Endodermal cell (in vitro differentiated cells): ENCODE data around the gene NEURL3. TPM values are rescaled to one million over a fixed set of nuclear protein-coding genes. Genes with fewer than 3 reads are reported as not detected.

Source experiments
- DNase-seq: peaks from one replicate; pipeline ENCODE4 v3.0.0-alpha.2; 2017
- H3K27ac ChIP-seq: 2 replicates; pipeline ENCODE4 v1.5.1; 2013; ENCODE audit warnings: mild to moderate bottlenecking, low read depth, low read length, moderate library complexity
- H3K27me3 ChIP-seq: 2 replicates; pipeline ENCODE4 v1.6.1; 2013; ENCODE audit warnings: mild to moderate bottlenecking, low read length, moderate library complexity; ENCODE audit not compliant: insufficient read depth, control insufficient read depth, poor library complexity, severe bottlenecking
- H3K36me3 ChIP-seq: 2 replicates; pipeline ENCODE4 v1.7.0; 2013; ENCODE audit warnings: mild to moderate bottlenecking, low read length, moderate library complexity; ENCODE audit not compliant: control insufficient read depth, insufficient read depth
- H3K4me1 ChIP-seq: one replicate; pipeline ENCODE4 v1.7.0; 2013; ENCODE audit warnings: low read length; ENCODE audit not compliant: control insufficient read depth, insufficient read depth
- H3K4me3 ChIP-seq: 2 replicates; pipeline ENCODE4 v1.5.1; 2013; ENCODE audit warnings: mild to moderate bottlenecking, low read length, moderate library complexity
- H3K9ac ChIP-seq: 2 replicates; pipeline ENCODE4 v1.6.1; 2013; ENCODE audit warnings: mild to moderate bottlenecking, low read length, moderate library complexity; ENCODE audit not compliant: poor library complexity, severe bottlenecking; ENCODE audit errors: extremely low read depth
- H3K9me3 ChIP-seq: 2 replicates; pipeline ENCODE4 v1.6.1; 2013; ENCODE audit warnings: mild to moderate bottlenecking, low read length, moderate library complexity; ENCODE audit not compliant: control insufficient read depth
- H3K27ac Mint-ChIP-seq: 2 replicates; pipeline ENCODE4 v1.8.0; 2020; ENCODE audit warnings: mixed read lengths
- H3K27me3 Mint-ChIP-seq: 2 replicates; pipeline ENCODE4 v1.8.0; 2021; ENCODE audit warnings: mild to moderate bottlenecking, mixed read lengths; ENCODE audit not compliant: insufficient read depth
- H3K36me3 Mint-ChIP-seq: 2 replicates; pipeline ENCODE4 v1.8.0; 2020; ENCODE audit warnings: low read depth, mixed read lengths
- H3K4me1 Mint-ChIP-seq: 2 replicates; pipeline ENCODE4 v1.8.0; 2020; ENCODE audit warnings: mixed read lengths
- H3K4me3 Mint-ChIP-seq: 2 replicates; pipeline ENCODE4 v1.8.0; 2020; ENCODE audit warnings: mild to moderate bottlenecking, moderate library complexity, mixed read lengths
- H3K9me3 Mint-ChIP-seq: 2 replicates; pipeline ENCODE4 v1.8.0; 2020; ENCODE audit warnings: mild to moderate bottlenecking, mixed read lengths
- WGBS, 2 experiments: methylation state at CpG; one replicate each; pipeline versions ENCODE4 v1.1.5 to v1.1.7; 2013; ENCODE audit warnings: missing lambda C conversion rate in 2 of 2, mixed read lengths in 1 of 2; ENCODE audit not compliant: insufficient coverage in 1 of 2, insufficient read length in 1 of 2; 5-methylcytosine and 5-hydroxymethylcytosine counted together
- total RNA-seq, 2 donors: library from RNA; stranded (reverse); fragmentation: NEBNext Ultra II Directional in 1 of 2; extraction: Animal tissue kit (Norgen Biotek cat#: 25700) in 1 of 2; gene quantifications; 2 replicates in 1 of 2; 3 replicates in 1 of 2; pipeline ENCODE4 v1.2.1, GENCODE V29; 2021
- TF ChIP-seq, protein P1 (sequence below): fragments of 200-600 bp; sonication (generic); conservative IDR thresholded peaks from 2 replicates; pipeline ENCODE4 v1.5.0; 2021; ENCODE audit warnings: antibody characterized with exemption, mild to moderate bottlenecking

The NEURL3 gene
- total RNA-seq, 2 donors from 2014 or later = not detected

DNA sequence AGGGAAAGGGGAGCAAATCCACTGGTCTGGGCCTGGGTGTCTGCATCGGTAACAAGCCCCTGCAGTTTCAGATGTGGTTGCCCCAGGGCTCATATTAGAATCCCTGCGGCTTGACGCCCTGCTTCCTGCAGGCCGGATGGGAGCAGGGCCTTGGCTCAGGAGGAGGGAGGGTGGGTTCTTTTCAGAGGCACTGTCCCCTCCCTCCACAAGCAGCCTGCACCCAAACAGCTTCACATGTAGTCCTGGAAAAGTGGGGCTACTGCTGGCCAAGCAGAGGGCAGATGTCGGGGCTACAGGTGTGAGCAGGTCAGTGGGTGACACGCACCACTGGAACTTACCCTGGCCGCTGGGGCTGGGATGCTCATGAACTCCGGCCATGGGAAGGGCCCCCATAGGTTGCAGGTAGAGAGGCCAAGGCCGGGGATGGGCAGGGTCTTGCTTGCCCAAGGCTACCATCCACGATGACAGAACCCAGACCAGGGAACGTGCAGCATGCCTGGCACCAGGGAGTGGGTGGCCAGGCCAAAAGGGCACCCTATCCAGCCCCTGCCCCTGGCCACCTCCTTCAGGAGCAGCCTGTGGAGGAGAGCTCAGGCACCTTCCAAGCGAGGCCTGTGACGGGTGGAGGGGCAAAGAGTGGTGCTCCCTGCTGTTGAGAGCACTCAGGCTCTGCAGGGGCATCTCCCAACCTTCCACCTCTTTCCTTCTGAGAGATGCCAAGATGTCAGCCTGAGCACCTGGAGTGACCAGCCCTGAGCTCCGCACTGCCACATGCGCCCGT, 48.2 kb upstream of the NEURL3 start:
- Histone ChIP-seq H3K4me3 (no peak overlapping the region), H3K36me3 (no peaks in the 10 kb centered on the region), H3K4me1 (no peaks in the 10 kb centered on the region), H3K27me3 (no peaks in the 10 kb centered on the region), H3K9ac (no peak overlapping the region), H3K27ac (no peak overlapping the region), H3K9me3 (no peaks in the 10 kb centered on the region)
- H3K4me3 Mint-ChIP-seq = no peak overlapping the region
- H3K27ac Mint-ChIP-seq = no peak overlapping the region
- no peak for DNase-seq
- peaks cover 1% of the 10 kb centered on the region for H3K36me3 Mint-ChIP-seq
- peaks cover 6% of the 10 kb centered on the region for H3K4me1 Mint-ChIP-seq
- WGBS, 2 experiments = 92 to 95% methylated on average over 10 to 16 of the region's 16 CpGs
- H3K27me3 Mint-ChIP-seq = peaks cover 5% of the 10 kb centered on the region
- H3K9me3 Mint-ChIP-seq = no peaks in the 10 kb centered on the region
- TF ChIP-seq, protein P1, sequence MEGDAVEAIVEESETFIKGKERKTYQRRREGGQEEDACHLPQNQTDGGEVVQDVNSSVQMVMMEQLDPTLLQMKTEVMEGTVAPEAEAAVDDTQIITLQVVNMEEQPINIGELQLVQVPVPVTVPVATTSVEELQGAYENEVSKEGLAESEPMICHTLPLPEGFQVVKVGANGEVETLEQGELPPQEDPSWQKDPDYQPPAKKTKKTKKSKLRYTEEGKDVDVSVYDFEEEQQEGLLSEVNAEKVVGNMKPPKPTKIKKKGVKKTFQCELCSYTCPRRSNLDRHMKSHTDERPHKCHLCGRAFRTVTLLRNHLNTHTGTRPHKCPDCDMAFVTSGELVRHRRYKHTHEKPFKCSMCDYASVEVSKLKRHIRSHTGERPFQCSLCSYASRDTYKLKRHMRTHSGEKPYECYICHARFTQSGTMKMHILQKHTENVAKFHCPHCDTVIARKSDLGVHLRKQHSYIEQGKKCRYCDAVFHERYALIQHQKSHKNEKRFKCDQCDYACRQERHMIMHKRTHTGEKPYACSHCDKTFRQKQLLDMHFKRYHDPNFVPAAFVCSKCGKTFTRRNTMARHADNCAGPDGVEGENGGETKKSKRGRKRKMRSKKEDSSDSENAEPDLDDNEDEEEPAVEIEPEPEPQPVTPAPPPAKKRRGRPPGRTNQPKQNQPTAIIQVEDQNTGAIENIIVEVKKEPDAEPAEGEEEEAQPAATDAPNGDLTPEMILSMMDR = no peak

DNA sequence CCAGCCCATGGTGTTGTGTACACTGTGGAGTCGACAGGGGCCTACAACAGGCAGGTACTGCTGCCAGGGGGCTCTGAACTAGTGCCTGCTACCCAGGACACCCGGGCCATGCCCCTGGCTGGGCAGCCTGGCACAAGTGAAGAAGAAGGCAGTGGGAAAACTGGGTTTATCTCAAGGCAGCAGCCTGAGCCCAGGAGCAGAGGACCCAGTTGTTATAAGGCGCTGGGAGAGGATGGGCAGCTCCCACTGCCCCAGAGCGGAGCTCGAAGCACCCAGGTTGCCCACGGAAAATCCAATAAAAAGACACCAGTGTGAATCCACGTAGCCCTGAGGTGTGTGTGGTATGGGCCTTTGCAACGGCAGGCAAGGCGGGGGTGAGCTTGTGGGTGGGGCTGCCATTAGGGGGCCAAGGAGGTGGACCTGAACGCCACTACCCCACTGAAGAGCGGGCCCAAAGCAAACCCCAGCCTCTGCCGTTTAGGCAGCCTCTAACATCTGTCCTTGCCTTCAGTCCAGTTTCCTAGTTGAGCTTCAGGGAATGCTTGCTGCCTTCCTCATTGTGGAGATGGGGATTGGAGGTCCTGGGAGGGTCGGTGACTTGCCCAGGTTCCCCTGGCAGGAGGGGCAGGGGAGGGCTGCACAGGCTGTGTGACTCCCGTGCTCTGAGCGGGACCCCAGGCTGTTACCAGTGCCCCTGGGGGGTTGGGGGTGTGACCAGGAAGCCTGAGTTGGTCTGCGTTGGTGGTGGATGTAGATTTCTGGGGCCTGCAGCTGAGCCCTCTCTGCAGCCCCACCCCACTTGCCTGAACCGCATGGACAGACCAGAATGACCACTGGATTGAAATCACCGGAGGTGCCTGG, 47.4 kb upstream of the NEURL3 start:
- Histone ChIP-seq H3K4me3 (no peak overlapping the region), H3K36me3 (no peaks in the 10 kb centered on the region), H3K4me1 (no peaks in the 10 kb centered on the region), H3K9ac (no peak overlapping the region), H3K9me3 (no peaks in the 10 kb centered on the region), H3K27me3 (no peaks in the 10 kb centered on the region), H3K27ac (no peak overlapping the region)
- DNase-seq = no peak
- peaks cover 1% of the 10 kb centered on the region for H3K36me3 Mint-ChIP-seq
- H3K27ac Mint-ChIP-seq = no peak overlapping the region
- peaks cover 2% of the 10 kb centered on the region for H3K27me3 Mint-ChIP-seq
- WGBS, 2 experiments = 91 to 93% methylated on average over 8 to 18 of the region's 18 CpGs
- no peak overlapping the region for H3K4me3 Mint-ChIP-seq
- peaks cover 6% of the 10 kb centered on the region for H3K4me1 Mint-ChIP-seq
- TF ChIP-seq, protein P1 = no peak
- no peaks in the 10 kb centered on the region for H3K9me3 Mint-ChIP-seq

DNA sequence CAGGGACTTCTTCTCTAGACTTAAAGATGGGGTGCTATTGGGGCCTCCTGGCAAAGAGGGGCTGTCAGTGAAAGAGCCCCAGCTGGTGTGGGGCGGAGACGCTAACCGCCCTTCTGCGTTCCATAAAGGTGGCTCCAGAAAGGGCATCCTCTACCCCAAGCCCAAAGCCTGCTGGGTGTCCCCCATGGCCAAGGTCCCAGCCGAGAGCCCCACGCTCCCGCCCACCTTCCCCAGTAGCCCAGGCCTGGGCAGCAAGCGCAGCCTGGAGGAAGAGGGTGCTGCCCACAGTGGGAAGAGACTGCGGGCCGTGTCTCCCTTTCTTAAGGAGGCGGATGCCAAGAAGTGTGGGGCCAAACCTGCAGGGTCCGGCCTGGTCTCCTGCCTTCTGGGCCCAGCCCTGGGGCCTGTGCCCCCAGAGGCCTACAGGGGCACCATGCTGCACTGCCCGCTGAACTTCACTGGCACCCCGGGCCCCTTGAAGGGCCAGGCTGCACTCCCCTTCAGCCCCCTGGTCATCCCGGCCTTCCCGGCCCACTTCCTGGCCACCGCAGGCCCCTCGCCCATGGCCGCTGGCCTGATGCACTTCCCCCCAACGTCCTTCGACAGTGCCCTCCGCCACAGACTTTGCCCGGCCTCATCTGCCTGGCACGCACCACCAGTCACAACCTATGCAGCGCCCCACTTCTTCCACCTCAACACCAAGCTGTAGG, 46.6 kb upstream of the NEURL3 start:
- Histone ChIP-seq H3K27me3 (no peaks in the 10 kb centered on the region), H3K9ac (no peak overlapping the region), H3K4me3 (no peak overlapping the region), H3K9me3 (no peaks in the 10 kb centered on the region), H3K4me1 (no peaks in the 10 kb centered on the region), H3K36me3 (no peaks in the 10 kb centered on the region), H3K27ac (no peak overlapping the region)
- peaks cover 2% of the 10 kb centered on the region for H3K27me3 Mint-ChIP-seq
- TF ChIP-seq, protein P1 = no peak
- no peak overlapping the region for H3K27ac Mint-ChIP-seq
- peaks cover 5% of the 10 kb centered on the region for H3K4me1 Mint-ChIP-seq
- no peak overlapping the region for H3K4me3 Mint-ChIP-seq
- DNase-seq = peak; percentile 30
- H3K36me3 Mint-ChIP-seq = peaks cover 1% of the 10 kb centered on the region
- WGBS, 2 experiments = 93 to 96% methylated on average over 22 to 25 of the region's 25 CpGs
- H3K9me3 Mint-ChIP-seq = no peaks in the 10 kb centered on the region
